HepG2 (cell line): ENCODE results near the gene FGFR2. TPM values are rescaled to one million over a fixed set of nuclear protein-coding genes. Genes with fewer than 3 reads are reported as not detected.

ENCODE experiments used
- ATF7-NPFF ChIP-seq: sonication (generic); formaldehyde crosslinking; IDR thresholded peaks from 2 replicates; pipeline ENCODE4 v1.8.1; 2023; ENCODE audit warnings: mild to moderate bottlenecking, low read depth, missing genetic modification reagents, moderate library complexity
- ETV5 ChIP-seq: IDR thresholded peaks from 2 replicates; pipeline ENCODE4 v1.6.1; 2018; ENCODE audit warnings: missing biosample characterization, missing genetic modification reagents, inconsistent platforms, borderline replicate concordance
- GPN1 ChIP-seq: sonication (generic); formaldehyde crosslinking; IDR thresholded peaks from 2 replicates; pipeline ENCODE4 v1.5.1; 2020; ENCODE audit warnings: missing genetic modification reagents, borderline replicate concordance
- MED13 ChIP-seq: sonication (generic); formaldehyde crosslinking; IDR thresholded peaks from 2 replicates; pipeline ENCODE4 v1.5.0; 2020; ENCODE audit warnings: missing genetic modification reagents
- PHF5A ChIP-seq: IDR thresholded peaks from one replicate; pipeline ENCODE4 v1.6.1; 2018; ENCODE audit warnings: low read depth, missing genetic modification reagents; ENCODE audit not compliant: unreplicated experiment
- TARDBP ChIP-seq: sonication (generic); formaldehyde crosslinking; IDR thresholded peaks from 2 replicates; pipeline ENCODE4 v1.8.0; 2022; ENCODE audit warnings: mild to moderate bottlenecking, missing genetic modification reagents
- ZFYVE20 ChIP-seq: sonication (generic); formaldehyde crosslinking; IDR thresholded peaks from 2 replicates; pipeline ENCODE4 v1.8.0; 2023; ENCODE audit warnings: low read depth, mild to moderate bottlenecking, moderate library complexity, missing genetic modification reagents, borderline replicate concordance
- ZNF124 ChIP-seq: sonication (generic); formaldehyde crosslinking; IDR thresholded peaks from 2 replicates; pipeline ENCODE4 v1.4.0; 2020; ENCODE audit warnings: missing genetic modification reagents
- ZNF547 ChIP-seq: sonication (generic); formaldehyde crosslinking; IDR thresholded peaks from 2 replicates; pipeline ENCODE4 v1.5.1; 2020; ENCODE audit warnings: mild to moderate bottlenecking, missing genetic modification reagents
- ZNF644 ChIP-seq: IDR thresholded peaks from 2 replicates; pipeline ENCODE4 v1.6.1; 2016; ENCODE audit warnings: low read depth
- ZNF775 ChIP-seq: sonication (generic); formaldehyde crosslinking; IDR thresholded peaks from 2 replicates; pipeline ENCODE4 v1.4.0; 2020; ENCODE audit warnings: missing genetic modification reagents, mild to moderate bottlenecking, moderate library complexity, borderline replicate concordance
- polyA plus RNA-seq, 8 experiments: library from polyadenylated mRNA; depleted of rRNA in 3 of 8; stranded (reverse) in 7 of 8; unstranded in 1 of 8; fragments of >200 nt; fragmentation: Illumina TruSeq in 4 of 8; extraction: Trizol in 4 of 8; gene quantifications; 2 replicates each; pipeline versions ENCODE4 v1.2.1 to v1.2.3, GENCODE V29; 2011 to 2016; ENCODE audit warnings: low read depth in 4 of 8, missing spikeins in 1 of 8, mixed read lengths in 1 of 8; ENCODE audit not compliant: insufficient read depth in 1 of 8
- total RNA-seq, 5 experiments: library from RNA; depleted of rRNA; stranded (reverse); fragments of >200 nt; fragmentation: Illumina TruSeq; extraction: Trizol; gene quantifications; 2 replicates each; pipeline ENCODE4 v1.2.3, GENCODE V29; 2016; ENCODE audit warnings: low read depth in 1 of 5
- TF ChIP-seq, protein P1 (sequence below): sonication (generic); formaldehyde crosslinking; IDR thresholded peaks from 2 replicates; pipeline ENCODE4 v1.4.0; 2020; ENCODE audit warnings: missing genetic modification reagents
- TF ChIP-seq, protein P2 (sequence below): sonication (generic); formaldehyde crosslinking; IDR thresholded peaks from 2 replicates; pipeline ENCODE4 v1.4.0; 2020; ENCODE audit warnings: missing genetic modification reagents
- TF ChIP-seq, protein P3 (sequence below), 2 experiments: sonication (generic) in 1 of 2; formaldehyde crosslinking in 1 of 2; IDR thresholded peaks; 2 replicates each; pipeline versions ENCODE4 v1.6.1 to v1.9.0; 2014 to 2022; ENCODE audit warnings: antibody characterized with exemption in 1 of 2, borderline replicate concordance in 1 of 2, inconsistent platforms in 1 of 2, low read depth in 1 of 2, missing genetic modification reagents in 1 of 2
- TF ChIP-seq, protein P4 (sequence below): IDR thresholded peaks from 2 replicates; pipeline ENCODE4 v1.6.1; 2012; ENCODE audit warnings: inconsistent platforms
- TF ChIP-seq, protein P5 (sequence below): sonication (generic); formaldehyde crosslinking; conservative IDR thresholded peaks from 2 replicates; pipeline ENCODE4 v1.4.0; 2020; ENCODE audit warnings: mild to moderate bottlenecking, missing genetic modification reagents, moderate library complexity

The FGFR2 gene
- total and polyA plus RNA-seq, 2 of the 13 experiments (the other 11 are each of a cell fraction or from before 2014, with no cell fraction given), result 1.6 to 2.6 TPM

DNA sequence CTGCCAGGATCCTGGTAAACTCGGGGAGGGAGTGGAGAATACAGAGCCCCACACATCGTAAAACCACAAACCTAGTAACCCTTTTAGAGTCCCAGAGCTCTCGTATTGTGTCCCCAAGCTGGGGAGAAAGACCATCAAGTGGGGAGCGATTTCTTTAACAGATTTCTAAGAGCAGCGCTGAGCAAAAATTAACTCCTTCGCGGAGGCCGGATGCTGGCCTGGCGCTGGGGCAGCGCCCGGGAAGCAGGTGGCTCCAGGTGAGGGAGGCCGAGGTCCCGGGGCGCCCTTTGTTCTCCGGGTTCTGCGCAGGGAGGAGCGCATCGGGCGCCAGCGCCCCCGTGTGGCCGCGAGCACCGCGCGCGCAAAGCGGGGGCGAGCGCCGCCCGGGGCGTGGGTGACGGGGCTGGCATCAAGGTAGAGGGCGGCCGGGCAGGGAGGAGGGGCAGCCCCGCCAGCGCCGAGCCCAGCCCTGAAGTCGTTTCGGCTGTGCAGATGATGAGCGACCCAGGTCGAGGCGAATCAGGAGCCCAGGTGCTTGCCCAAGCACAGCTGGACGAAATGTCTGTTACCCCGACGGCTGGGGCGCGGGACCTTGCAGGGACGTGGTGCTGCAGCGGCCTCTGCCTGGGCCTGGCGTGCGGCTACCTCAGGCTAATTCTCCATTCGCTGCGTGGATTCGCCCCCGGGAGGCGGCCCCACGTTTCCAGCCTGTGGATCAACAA is 10.4 kb upstream of the FGFR2 start (continued):
- TF ChIP-seq, protein P1, sequence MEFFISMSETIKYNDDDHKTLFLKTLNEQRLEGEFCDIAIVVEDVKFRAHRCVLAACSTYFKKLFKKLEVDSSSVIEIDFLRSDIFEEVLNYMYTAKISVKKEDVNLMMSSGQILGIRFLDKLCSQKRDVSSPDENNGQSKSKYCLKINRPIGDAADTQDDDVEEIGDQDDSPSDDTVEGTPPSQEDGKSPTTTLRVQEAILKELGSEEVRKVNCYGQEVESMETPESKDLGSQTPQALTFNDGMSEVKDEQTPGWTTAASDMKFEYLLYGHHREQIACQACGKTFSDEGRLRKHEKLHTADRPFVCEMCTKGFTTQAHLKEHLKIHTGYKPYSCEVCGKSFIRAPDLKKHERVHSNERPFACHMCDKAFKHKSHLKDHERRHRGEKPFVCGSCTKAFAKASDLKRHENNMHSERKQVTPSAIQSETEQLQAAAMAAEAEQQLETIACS (CRISPR knock-in tag), result no peak
- TF ChIP-seq PHF5A (CRISPR knock-in tag), result no peak
- TF ChIP-seq TARDBP (CRISPR knock-in tag), result peak; percentile 36; the same call in 1 of the 2 replicates
- TF ChIP-seq, protein P2, sequence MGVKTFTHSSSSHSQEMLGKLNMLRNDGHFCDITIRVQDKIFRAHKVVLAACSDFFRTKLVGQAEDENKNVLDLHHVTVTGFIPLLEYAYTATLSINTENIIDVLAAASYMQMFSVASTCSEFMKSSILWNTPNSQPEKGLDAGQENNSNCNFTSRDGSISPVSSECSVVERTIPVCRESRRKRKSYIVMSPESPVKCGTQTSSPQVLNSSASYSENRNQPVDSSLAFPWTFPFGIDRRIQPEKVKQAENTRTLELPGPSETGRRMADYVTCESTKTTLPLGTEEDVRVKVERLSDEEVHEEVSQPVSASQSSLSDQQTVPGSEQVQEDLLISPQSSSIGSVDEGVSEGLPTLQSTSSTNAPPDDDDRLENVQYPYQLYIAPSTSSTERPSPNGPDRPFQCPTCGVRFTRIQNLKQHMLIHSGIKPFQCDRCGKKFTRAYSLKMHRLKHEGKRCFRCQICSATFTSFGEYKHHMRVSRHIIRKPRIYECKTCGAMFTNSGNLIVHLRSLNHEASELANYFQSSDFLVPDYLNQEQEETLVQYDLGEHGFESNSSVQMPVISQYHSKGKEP, result no peak
- TF ChIP-seq, protein P3, sequence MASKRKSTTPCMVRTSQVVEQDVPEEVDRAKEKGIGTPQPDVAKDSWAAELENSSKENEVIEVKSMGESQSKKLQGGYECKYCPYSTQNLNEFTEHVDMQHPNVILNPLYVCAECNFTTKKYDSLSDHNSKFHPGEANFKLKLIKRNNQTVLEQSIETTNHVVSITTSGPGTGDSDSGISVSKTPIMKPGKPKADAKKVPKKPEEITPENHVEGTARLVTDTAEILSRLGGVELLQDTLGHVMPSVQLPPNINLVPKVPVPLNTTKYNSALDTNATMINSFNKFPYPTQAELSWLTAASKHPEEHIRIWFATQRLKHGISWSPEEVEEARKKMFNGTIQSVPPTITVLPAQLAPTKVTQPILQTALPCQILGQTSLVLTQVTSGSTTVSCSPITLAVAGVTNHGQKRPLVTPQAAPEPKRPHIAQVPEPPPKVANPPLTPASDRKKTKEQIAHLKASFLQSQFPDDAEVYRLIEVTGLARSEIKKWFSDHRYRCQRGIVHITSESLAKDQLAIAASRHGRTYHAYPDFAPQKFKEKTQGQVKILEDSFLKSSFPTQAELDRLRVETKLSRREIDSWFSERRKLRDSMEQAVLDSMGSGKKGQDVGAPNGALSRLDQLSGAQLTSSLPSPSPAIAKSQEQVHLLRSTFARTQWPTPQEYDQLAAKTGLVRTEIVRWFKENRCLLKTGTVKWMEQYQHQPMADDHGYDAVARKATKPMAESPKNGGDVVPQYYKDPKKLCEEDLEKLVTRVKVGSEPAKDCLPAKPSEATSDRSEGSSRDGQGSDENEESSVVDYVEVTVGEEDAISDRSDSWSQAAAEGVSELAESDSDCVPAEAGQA (IDR thresholded peaks at IDR 0.05; ENCODE audit: low read depth), result no peak
- TF ChIP-seq, protein P3 (CRISPR knock-in tag; IDR thresholded peaks at IDR 0.05; ENCODE audit: borderline replicate concordance), result no peak
- no peak for TF ChIP-seq ETV5 (CRISPR knock-in tag)
- TF ChIP-seq ZNF124 (CRISPR knock-in tag), result no peak
- TF ChIP-seq ZFYVE20 (CRISPR knock-in tag), result no peak
- no peak for TF ChIP-seq ZNF547 (CRISPR knock-in tag)
- TF ChIP-seq, protein P4, sequence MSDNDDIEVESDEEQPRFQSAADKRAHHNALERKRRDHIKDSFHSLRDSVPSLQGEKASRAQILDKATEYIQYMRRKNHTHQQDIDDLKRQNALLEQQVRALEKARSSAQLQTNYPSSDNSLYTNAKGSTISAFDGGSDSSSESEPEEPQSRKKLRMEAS, result peak; percentile 50; the same call in 1 of the 2 replicates
- TF ChIP-seq MED13 (CRISPR knock-in tag), result no peak
- no peak for TF ChIP-seq ZNF644 (CRISPR knock-in tag)
- TF ChIP-seq ZNF775 (CRISPR knock-in tag), result no peak
- TF ChIP-seq, protein P5, sequence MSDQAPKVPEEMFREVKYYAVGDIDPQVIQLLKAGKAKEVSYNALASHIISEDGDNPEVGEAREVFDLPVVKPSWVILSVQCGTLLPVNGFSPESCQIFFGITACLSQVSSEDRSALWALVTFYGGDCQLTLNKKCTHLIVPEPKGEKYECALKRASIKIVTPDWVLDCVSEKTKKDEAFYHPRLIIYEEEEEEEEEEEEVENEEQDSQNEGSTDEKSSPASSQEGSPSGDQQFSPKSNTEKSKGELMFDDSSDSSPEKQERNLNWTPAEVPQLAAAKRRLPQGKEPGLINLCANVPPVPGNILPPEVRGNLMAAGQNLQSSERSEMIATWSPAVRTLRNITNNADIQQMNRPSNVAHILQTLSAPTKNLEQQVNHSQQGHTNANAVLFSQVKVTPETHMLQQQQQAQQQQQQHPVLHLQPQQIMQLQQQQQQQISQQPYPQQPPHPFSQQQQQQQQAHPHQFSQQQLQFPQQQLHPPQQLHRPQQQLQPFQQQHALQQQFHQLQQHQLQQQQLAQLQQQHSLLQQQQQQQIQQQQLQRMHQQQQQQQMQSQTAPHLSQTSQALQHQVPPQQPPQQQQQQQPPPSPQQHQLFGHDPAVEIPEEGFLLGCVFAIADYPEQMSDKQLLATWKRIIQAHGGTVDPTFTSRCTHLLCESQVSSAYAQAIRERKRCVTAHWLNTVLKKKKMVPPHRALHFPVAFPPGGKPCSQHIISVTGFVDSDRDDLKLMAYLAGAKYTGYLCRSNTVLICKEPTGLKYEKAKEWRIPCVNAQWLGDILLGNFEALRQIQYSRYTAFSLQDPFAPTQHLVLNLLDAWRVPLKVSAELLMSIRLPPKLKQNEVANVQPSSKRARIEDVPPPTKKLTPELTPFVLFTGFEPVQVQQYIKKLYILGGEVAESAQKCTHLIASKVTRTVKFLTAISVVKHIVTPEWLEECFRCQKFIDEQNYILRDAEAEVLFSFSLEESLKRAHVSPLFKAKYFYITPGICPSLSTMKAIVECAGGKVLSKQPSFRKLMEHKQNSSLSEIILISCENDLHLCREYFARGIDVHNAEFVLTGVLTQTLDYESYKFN, result no peak
- TF ChIP-seq GPN1 (CRISPR knock-in tag), result no peak
- peak; percentile 60; the same call in 1 of the 2 replicates for TF ChIP-seq ATF7-NPFF (CRISPR knock-in tag)
